Measurements from ENCODE around the gene SP1.

- TF ChIP-seq CTCF (conservative IDR thresholded peaks at IDR 0.05; ENCODE audit: low read depth, low read length) (no peak), EZH2 (IDR thresholded peaks at IDR 0.05; ENCODE audit: borderline replicate concordance, low read depth, low read length, poor library complexity, severe bottlenecking) (no peak)
Measured at GRCh38 chr12:53353257-53353655, 26.7 kb upstream of the SP1 start.

Data from A673 (cell line).